ENCODE results near the gene RIMS4. TPM values are rescaled to one million over a fixed set of nuclear protein-coding genes. Genes with fewer than 3 reads are reported as not detected.

The RIMS4 gene
- 2.4 TPM for total RNA-seq
- polyA plus RNA-seq = 0.14 TPM

- Histone ChIP-seq H3K27ac (ENCODE audit: low read depth) (no peak within 1 kb of the TSS), H3K4me1 (ENCODE audit: insufficient read depth) (no peaks in the 10 kb centered on the region), H3K36me3 (ENCODE audit: insufficient read depth) (no peaks in the 10 kb centered on the region), H3K4me3 (ENCODE audit: low read depth, low read length) (peak within 1 kb of the TSS; percentile 40)
- WGBS = 5% methylated on average over 76 of the region's 89 CpGs
- no peak for DNase-seq (ENCODE audit: extremely low spot score)
Observed at GRCh38 chr20:44810391-44811149, at the start of gene RIMS4. Gene RIMS4, minus strand, starts transcription at chr20:44810546. Its CDS starts 275 bp downstream, at chr20:44810271.

- Histone ChIP-seq H3K27ac (ENCODE audit: low read depth) (no peak overlapping the region), H3K4me3 (ENCODE audit: low read depth, low read length) (no peak overlapping the region), H3K36me3 (ENCODE audit: insufficient read depth) (no peaks in the 10 kb centered on the region), H3K4me1 (ENCODE audit: insufficient read depth) (no peaks in the 10 kb centered on the region)
- peak; percentile 11 for DNase-seq (ENCODE audit: extremely low spot score)
Observed at GRCh38 chr20:44858606-44859360, 48.4 kb upstream of the RIMS4 start.

DNA sequence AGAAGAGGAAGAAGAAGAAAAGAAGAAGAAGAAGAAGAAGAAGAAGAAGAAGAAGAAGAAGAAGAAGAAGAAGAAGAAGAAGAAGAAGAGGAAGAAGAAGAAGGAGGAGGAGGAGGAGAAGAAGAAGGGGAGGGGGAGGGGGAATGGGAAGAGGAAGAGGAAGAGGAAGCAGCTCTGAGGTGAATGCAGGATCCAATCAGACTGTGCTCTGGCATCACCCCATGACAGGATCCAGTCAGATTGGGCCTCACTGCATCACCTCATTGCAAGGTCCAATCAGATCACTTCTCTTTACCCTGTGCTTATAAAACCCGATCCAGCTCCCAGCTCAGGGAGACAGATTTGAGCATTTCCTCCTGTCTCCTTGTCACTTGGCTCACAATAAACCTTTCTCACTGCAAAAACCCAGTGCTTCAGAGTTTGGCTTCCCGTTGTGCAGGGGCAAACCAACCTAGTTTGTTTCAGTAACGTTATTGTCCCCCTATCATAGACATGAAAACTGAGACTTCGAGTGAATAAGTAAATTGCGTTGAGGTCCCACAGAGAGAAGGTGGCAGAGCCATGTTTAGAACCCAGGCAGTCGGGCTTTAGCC lies 46.6 kb upstream of the RIMS4 start:
- 73% methylated on average over 6 of the region's 6 CpGs for WGBS
- no peaks in the 10 kb centered on the region for H3K4me1 ChIP-seq (ENCODE audit: insufficient read depth)
- DNase-seq (ENCODE audit: extremely low spot score) = no peak

GRCh38 chr20:44856442-44856841 lies 46.1 kb upstream of the RIMS4 start:
- Histone ChIP-seq H3K36me3 (ENCODE audit: insufficient read depth) (no peaks in the 10 kb centered on the region), H3K4me3 (ENCODE audit: low read depth, low read length) (no peak overlapping the region), H3K27ac (ENCODE audit: low read depth) (no peak overlapping the region), H3K4me1 (ENCODE audit: insufficient read depth) (no peaks in the 10 kb centered on the region)
- 65% methylated on average over 2 of the region's 2 CpGs for WGBS
- DNase-seq (ENCODE audit: extremely low spot score) = no peak

More for the DNA sequence above, 46.6 kb upstream of the RIMS4 start:
- Histone ChIP-seq H3K4me3 (ENCODE audit: low read depth, low read length) (no peak overlapping the region), H3K36me3 (ENCODE audit: insufficient read depth) (no peaks in the 10 kb centered on the region), H3K27ac (ENCODE audit: low read depth) (no peak overlapping the region)

- WGBS = 35% methylated on average over 3 of the region's 3 CpGs
- Histone ChIP-seq H3K4me3 (ENCODE audit: low read depth, low read length) (no peak overlapping the region), H3K27ac (ENCODE audit: low read depth) (no peak overlapping the region), H3K36me3 (ENCODE audit: insufficient read depth) (no peaks in the 10 kb centered on the region), H3K4me1 (ENCODE audit: insufficient read depth) (no peaks in the 10 kb centered on the region)
- no peak for DNase-seq (ENCODE audit: extremely low spot score)
Observed at GRCh38 chr20:44851545-44851944, 41.2 kb upstream of the RIMS4 start.

DNA sequence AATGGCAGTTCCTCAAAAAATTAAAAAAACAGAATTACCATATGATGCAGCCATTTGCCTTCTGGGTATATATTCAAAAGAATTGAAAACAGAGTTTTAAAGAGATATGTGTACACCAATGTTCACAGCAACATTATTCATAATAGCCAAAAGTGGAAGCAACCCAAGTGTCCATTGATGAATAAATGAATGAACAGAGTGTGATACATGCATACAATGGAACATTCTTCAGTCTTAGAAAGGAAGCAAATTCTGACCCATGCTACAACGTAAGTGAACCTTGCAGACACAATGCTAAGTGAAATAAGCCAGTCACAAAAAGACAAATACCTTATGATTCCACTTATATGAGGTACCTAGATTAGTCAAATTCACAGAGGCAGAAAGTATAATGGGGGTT lies 40.5 kb upstream of the RIMS4 start:
- 60% methylated on average over 1 of the region's 1 CpG for WGBS
- Histone ChIP-seq H3K36me3 (ENCODE audit: insufficient read depth) (no peaks in the 10 kb centered on the region), H3K4me3 (ENCODE audit: low read depth, low read length) (no peak overlapping the region), H3K27ac (ENCODE audit: low read depth) (no peak overlapping the region), H3K4me1 (ENCODE audit: insufficient read depth) (no peaks in the 10 kb centered on the region)
- no peak for DNase-seq (ENCODE audit: extremely low spot score)

DNA sequence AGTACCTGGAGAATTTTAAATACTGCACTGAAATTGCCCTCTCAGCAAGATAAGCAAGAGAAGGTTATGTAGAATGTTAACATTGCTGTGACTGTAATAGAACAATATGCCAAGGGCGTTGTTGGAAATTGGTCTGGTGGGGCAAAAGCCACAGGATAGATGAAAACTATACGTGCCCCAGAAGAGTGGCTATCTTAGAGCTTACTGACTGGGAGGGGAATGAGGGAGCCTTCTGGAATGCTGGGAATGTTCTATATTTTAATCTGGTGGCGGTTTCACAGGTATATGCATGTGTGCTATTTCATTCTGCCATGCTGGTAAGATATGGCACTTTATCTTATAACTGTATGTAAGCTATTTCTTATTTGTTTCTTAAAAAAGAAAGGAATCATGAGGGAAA lies 39.9 kb upstream of the RIMS4 start:
- no peak for DNase-seq (ENCODE audit: extremely low spot score)
- Histone ChIP-seq H3K36me3 (ENCODE audit: insufficient read depth) (no peaks in the 10 kb centered on the region), H3K27ac (ENCODE audit: low read depth) (no peak overlapping the region), H3K4me3 (ENCODE audit: low read depth, low read length) (no peak overlapping the region), H3K4me1 (ENCODE audit: insufficient read depth) (no peaks in the 10 kb centered on the region)
- WGBS = 53% methylated on average over 3 of the region's 3 CpGs

- Histone ChIP-seq H3K36me3 (ENCODE audit: insufficient read depth) (no peaks in the 10 kb centered on the region), H3K4me3 (ENCODE audit: low read depth, low read length) (no peak overlapping the region), H3K4me1 (ENCODE audit: insufficient read depth) (no peaks in the 10 kb centered on the region), H3K27ac (ENCODE audit: low read depth) (no peak overlapping the region)
- no peak for DNase-seq (ENCODE audit: extremely low spot score)
- WGBS = 84% methylated on average over 1 of the region's 1 CpG
Observed at GRCh38 chr20:44849703-44850102, 39.4 kb upstream of the RIMS4 start.

GRCh38 chr20:44848254-44849015 lies 38.1 kb upstream of the RIMS4 start:
- no peak overlapping the region for H3K27ac ChIP-seq (ENCODE audit: low read depth)
- H3K36me3 ChIP-seq (ENCODE audit: insufficient read depth) = no peaks in the 10 kb centered on the region
- no peaks in the 10 kb centered on the region for H3K4me1 ChIP-seq (ENCODE audit: insufficient read depth)
- WGBS = 73% methylated on average over 4 of the region's 4 CpGs
- no peak overlapping the region for H3K4me3 ChIP-seq (ENCODE audit: low read depth, low read length)
- DNase-seq (ENCODE audit: extremely low spot score) = no peak

GRCh38 chr20:44843876-44844275 lies 33.5 kb upstream of the RIMS4 start:
- Histone ChIP-seq H3K4me1 (ENCODE audit: insufficient read depth) (no peaks in the 10 kb centered on the region), H3K4me3 (ENCODE audit: low read depth, low read length) (no peak overlapping the region), H3K36me3 (ENCODE audit: insufficient read depth) (no peaks in the 10 kb centered on the region), H3K27ac (ENCODE audit: low read depth) (no peak overlapping the region)
- 81% methylated on average over 5 of the region's 5 CpGs for WGBS
- no peak for DNase-seq (ENCODE audit: extremely low spot score)

GRCh38 chr20:44841955-44842354 lies 31.6 kb upstream of the RIMS4 start:
- DNase-seq (ENCODE audit: extremely low spot score) = no peak
- H3K36me3 ChIP-seq (ENCODE audit: insufficient read depth) = no peaks in the 10 kb centered on the region
- H3K27ac ChIP-seq (ENCODE audit: low read depth) = no peak overlapping the region
- H3K4me1 ChIP-seq (ENCODE audit: insufficient read depth) = no peaks in the 10 kb centered on the region
- H3K4me3 ChIP-seq (ENCODE audit: low read depth, low read length) = no peak overlapping the region
- 77% methylated on average over 6 of the region's 6 CpGs for WGBS

GRCh38 chr20:44840826-44841225 lies 30.5 kb upstream of the RIMS4 start:
- Histone ChIP-seq H3K36me3 (ENCODE audit: insufficient read depth) (no peaks in the 10 kb centered on the region), H3K27ac (ENCODE audit: low read depth) (no peak overlapping the region), H3K4me3 (ENCODE audit: low read depth, low read length) (no peak overlapping the region), H3K4me1 (ENCODE audit: insufficient read depth) (no peaks in the 10 kb centered on the region)
- no peak for DNase-seq (ENCODE audit: extremely low spot score)
- WGBS = 85% methylated on average over 5 of the region's 5 CpGs

GRCh38 chr20:44839481-44839880 lies 29.1 kb upstream of the RIMS4 start:
- DNase-seq (ENCODE audit: extremely low spot score) = no peak
- H3K27ac ChIP-seq (ENCODE audit: low read depth) = no peak overlapping the region
- no peaks in the 10 kb centered on the region for H3K36me3 ChIP-seq (ENCODE audit: insufficient read depth)
- no peaks in the 10 kb centered on the region for H3K4me1 ChIP-seq (ENCODE audit: insufficient read depth)
- WGBS = 78% methylated on average over 5 of the region's 5 CpGs
- H3K4me3 ChIP-seq (ENCODE audit: low read depth, low read length) = no peak overlapping the region

Measured in urinary bladder (tissue), 4 donors.